Iris pigment epithelial cell (primary cell): ENCODE data around the gene HPN.
"Not testable (repeated sequence)": the region's sequence is repeated elsewhere in the genome, so short reads cannot be mapped to it uniquely, and the experiment has no call there.

ENCODE experiments used
- DNase-seq: peaks from one replicate; pipeline ENCODE4 v3.0.0-alpha.2; 2011; ENCODE audit warnings: low read depth

HPN gene

GRCh38 chr19:35042954-35043604, 1.6 kb downstream of the HPN start:
- no peak for DNase-seq

GRCh38 chr19:35043906-35044305, 2.4 kb downstream of the HPN start:
- no peak for DNase-seq

- DNase-seq, result peak; percentile 25
Measured at GRCh38 chr19:35044317-35045117, 3.0 kb downstream of the HPN start.

GRCh38 chr19:35045667-35046300, 4.3 kb downstream of the HPN start:
- DNase-seq, result peak; percentile 40

- DNase-seq, result no peak
Measured at GRCh38 chr19:35046461-35046860, 4.9 kb downstream of the HPN start.

- no peak for DNase-seq
Measured at GRCh38 chr19:35048911-35049411, 7.4 kb downstream of the HPN start.

GRCh38 chr19:35049456-35049855, 7.9 kb downstream of the HPN start:
- no peak for DNase-seq

- DNase-seq, result not testable (repeated sequence)
Measured at GRCh38 chr19:35050662-35051061, 9.1 kb downstream of the HPN start.

- DNase-seq, result not testable (repeated sequence)
Measured at GRCh38 chr19:35051268-35051667, 9.7 kb downstream of the HPN start.

GRCh38 chr19:35051796-35052195, 10.3 kb downstream of the HPN start:
- DNase-seq, result no peak

GRCh38 chr19:35052599-35053190, 11.2 kb downstream of the HPN start:
- no peak for DNase-seq

- DNase-seq, result no peak
Measured at GRCh38 chr19:35053667-35054293, 12.3 kb downstream of the HPN start.

- no peak for DNase-seq
Measured at GRCh38 chr19:35054626-35055025, 13.1 kb downstream of the HPN start.

GRCh38 chr19:35055715-35056179, 14.2 kb downstream of the HPN start:
- DNase-seq, result no peak

GRCh38 chr19:35056513-35057063, 15.1 kb downstream of the HPN start:
- no peak for DNase-seq

- DNase-seq, result no peak
Measured at GRCh38 chr19:35058370-35058769, 16.8 kb downstream of the HPN start.

- no peak for DNase-seq
Measured at GRCh38 chr19:35059006-35059798, 17.7 kb downstream of the HPN start.

- DNase-seq, result no peak
Measured at GRCh38 chr19:35059799-35060091, 18.2 kb downstream of the HPN start.

GRCh38 chr19:35060160-35060855, 18.8 kb downstream of the HPN start:
- no peak for DNase-seq
